DOHH2 (cell line): ENCODE results near the gene PHLPP1.

Experiments used
- H3F3A ChIP-seq: fragments of 200-600 bp; sonication (generic), shearing (Covaris generic); 2 replicates; pipeline ENCODE4 v1.6.0; 2016; ENCODE audit warnings: antibody characterized with exemption, mild to moderate bottlenecking; ENCODE audit not compliant: control insufficient read depth, insufficient read depth
- H3K27ac ChIP-seq: fragments of 200-600 bp; sonication (generic); 2 replicates; pipeline ENCODE4 v1.5.1; 2014; ENCODE audit warnings: low read depth, mild to moderate bottlenecking, low read length, moderate library complexity
- H3K27me3 ChIP-seq: fragments of 200-600 bp; sonication (generic); 2 replicates; pipeline ENCODE4 v1.6.1; 2014; ENCODE audit warnings: mild to moderate bottlenecking, low read length, mixed read lengths; ENCODE audit not compliant: control insufficient read depth
- H3K36me3 ChIP-seq: fragments of 200-600 bp; sonication (generic); 2 replicates; pipeline ENCODE4 v1.6.1; 2014; ENCODE audit warnings: mild to moderate bottlenecking, low read length, moderate library complexity, mixed read lengths; ENCODE audit not compliant: control insufficient read depth
- H3K4me1 ChIP-seq: fragments of 200-600 bp; sonication (generic); 2 replicates; pipeline ENCODE4 v1.6.1; 2014; ENCODE audit warnings: mild to moderate bottlenecking, low read length, mixed read lengths; ENCODE audit not compliant: control insufficient read depth
- H3K4me2 ChIP-seq: fragments of 200-600 bp; sonication (generic); 2 replicates; pipeline ENCODE4 v1.6.0; 2014; ENCODE audit warnings: mild to moderate bottlenecking, low read length, moderate library complexity
- H3K4me3 ChIP-seq: fragments of 200-600 bp; sonication (generic); 2 replicates; pipeline ENCODE4 v1.5.1; 2014; ENCODE audit warnings: mild to moderate bottlenecking, low read length, mixed read lengths
- H3K79me2 ChIP-seq: fragments of 200-600 bp; sonication (generic); 2 replicates; pipeline ENCODE4 v1.6.1; 2014; ENCODE audit warnings: mild to moderate bottlenecking, low read length, mixed read lengths; ENCODE audit not compliant: control insufficient read depth
- H3K9me2 ChIP-seq: fragments of 200-600 bp; sonication (generic); replicated peaks from 2 replicates; pipeline ENCODE4 v1.6.1; 2014; ENCODE audit warnings: mild to moderate bottlenecking, low read length, mixed read lengths; ENCODE audit not compliant: control insufficient read depth
- H3K9me3 ChIP-seq: fragments of 200-600 bp; sonication (generic); 2 replicates; pipeline ENCODE4 v1.6.1; 2014; ENCODE audit warnings: antibody characterized with exemption, low read length, mixed read lengths; ENCODE audit not compliant: control insufficient read depth, insufficient read depth
- H4K20me1 ChIP-seq: fragments of 200-600 bp; sonication (generic); 2 replicates; pipeline ENCODE4 v1.6.0; 2014; ENCODE audit warnings: low read depth, mild to moderate bottlenecking, antibody characterized with exemption, low read length, moderate library complexity; ENCODE audit not compliant: control insufficient read depth, insufficient read depth
- CTCF ChIP-seq: fragments of 200-600 bp; sonication (generic); IDR thresholded peaks from one replicate; pipeline ENCODE4 v1.5.1; 2014; ENCODE audit warnings: antibody characterized with exemption, mild to moderate bottlenecking, low read depth, low read length; ENCODE audit not compliant: poor library complexity, severe bottlenecking
- EZH2phosphoT487 ChIP-seq: fragments of 200-600 bp; sonication (generic); IDR thresholded peaks from 2 replicates; pipeline ENCODE4 v1.6.1; 2017; ENCODE audit warnings: borderline replicate concordance, mild to moderate bottlenecking, antibody characterized with exemption, low read length, moderate library complexity, mixed read lengths

Gene PHLPP1

GRCh38 chr18:62952807-62953206 is 237.5 kb downstream of the PHLPP1 start:
- H3K27ac ChIP-seq = no peak overlapping the region
- no peaks in the 10 kb centered on the region for H4K20me1 ChIP-seq
- H3K4me3 ChIP-seq = no peak overlapping the region
- H3K27me3 ChIP-seq = no peaks in the 10 kb centered on the region
- H3K9me3 ChIP-seq = no peaks in the 10 kb centered on the region
- no peaks in the 10 kb centered on the region for H3K79me2 ChIP-seq
- no peak overlapping the region for H3K4me2 ChIP-seq
- 0 out of 2 replicates have a peak, but pooled peaks cover 4% of the 10 kb centered on the region for H3F3A ChIP-seq
- no peak for TF ChIP-seq EZH2phosphoT487
- TF ChIP-seq CTCF = no peak
- H3K9me2 ChIP-seq = no peaks in the 10 kb centered on the region
- peaks cover 5% of the 10 kb centered on the region; the same call in 1 of the 2 replicates for H3K36me3 ChIP-seq
- H3K4me1 ChIP-seq = no peaks in the 10 kb centered on the region

GRCh38 chr18:62953663-62954062 is 238.3 kb downstream of the PHLPP1 start:
- Histone ChIP-seq H3K9me2 (no peaks in the 10 kb centered on the region), H3K27me3 (no peaks in the 10 kb centered on the region), H3K4me2 (no peak overlapping the region), H3K36me3 (peaks cover 8% of the 10 kb centered on the region), H4K20me1 (no peaks in the 10 kb centered on the region), H3K9me3 (no peaks in the 10 kb centered on the region), H3F3A (0 out of 2 replicates have a peak, but pooled peaks cover 4% of the 10 kb centered on the region), H3K4me3 (no peak overlapping the region), H3K4me1 (no peaks in the 10 kb centered on the region), H3K79me2 (no peaks in the 10 kb centered on the region), H3K27ac (no peak overlapping the region)
- no peak for TF ChIP-seq CTCF
- no peak for TF ChIP-seq EZH2phosphoT487

- Histone ChIP-seq H3K4me3 (no peak overlapping the region), H4K20me1 (no peaks in the 10 kb centered on the region), H3K27me3 (no peaks in the 10 kb centered on the region), H3K4me1 (no peaks in the 10 kb centered on the region), H3K36me3 (peaks cover 11% of the 10 kb centered on the region), H3K9me2 (no peaks in the 10 kb centered on the region), H3K4me2 (no peak overlapping the region), H3K27ac (no peak overlapping the region), H3K79me2 (no peaks in the 10 kb centered on the region), H3F3A (0 out of 2 replicates have a peak, but pooled peaks cover 4% of the 10 kb centered on the region), H3K9me3 (no peaks in the 10 kb centered on the region)
- no peak for TF ChIP-seq EZH2phosphoT487
- no peak for TF ChIP-seq CTCF
These were observed 239.0 kb downstream of the PHLPP1 start for GRCh38 chr18:62954366-62954765.
